ENCODE measurements around the gene U2AF1L4. TPM values are rescaled to one million over a fixed set of nuclear protein-coding genes. Genes with fewer than 3 reads are reported as not detected.

Gene U2AF1L4
- total RNA-seq, 4 donors from 2014 or later = 10.2 to 19.0 (median 17.5) TPM

GRCh38 chr19:35722461-35722860 is 22.8 kb downstream of the U2AF1L4 start:
- 80% methylated on average over 1 of the region's 14 CpGs; no CpG with 5 or more reads in 1 of the 2 donors for WGBS, 2 donors
- H3K36me3 ChIP-seq = peaks cover 53 to 81% (median 59%) of the 10 kb centered on the region in 3 donors
- no peak overlapping the region for H3K27ac ChIP-seq
- peaks cover 12 to 22% (median 12%) of the 10 kb centered on the region in 3 donors for H3K4me1 ChIP-seq
- no peak overlapping the region for H3K4me3 ChIP-seq
- intact Hi-C loops (cut with DNase I) = no loop called here
- H3K27me3 ChIP-seq = no peaks in the 10 kb centered on the region
- no peak for TF ChIP-seq CTCF (IDR thresholded peaks at IDR 0.05)
- TF ChIP-seq POLR2A (IDR thresholded peaks at IDR 0.05) = no peak
- no peak for DNase-seq
- H3K9me3 ChIP-seq = no peaks in the 10 kb centered on the region

GRCh38 chr19:35721374-35721773 is 23.8 kb downstream of the U2AF1L4 start:
- Histone ChIP-seq H3K36me3 (peaks cover 47 to 71% (median 48%) of the 10 kb centered on the region in 3 donors), H3K27ac (no peak overlapping the region)
- WGBS, 2 donors = 97 to 100% methylated on average over 7 of the region's 16 CpGs

GRCh38 chr19:35720648-35721047 is 24.6 kb downstream of the U2AF1L4 start:
- no peak for TF ChIP-seq CTCF (IDR thresholded peaks at IDR 0.05)
- no peak for TF ChIP-seq POLR2A (IDR thresholded peaks at IDR 0.05)
- 78 to 89% methylated on average over 3 to 9 of the region's 17 CpGs for WGBS, 2 donors
- Histone ChIP-seq H3K9me3 (no peaks in the 10 kb centered on the region), H3K4me1 (peaks cover 18 to 35% (median 19%) of the 10 kb centered on the region in 3 donors), H3K27me3 (no peaks in the 10 kb centered on the region), H3K4me3 (no peak overlapping the region), H3K27ac (no peak overlapping the region), H3K36me3 (peaks cover 40 to 63% (median 41%) of the 10 kb centered on the region in 3 donors)
- intact Hi-C loops (cut with DNase I) = no loop called here
- DNase-seq = no peak

More at GRCh38 chr19:35721374-35721773, 23.8 kb downstream of the U2AF1L4 start:
- no peak for DNase-seq
- no peaks in the 10 kb centered on the region for H3K9me3 ChIP-seq
- no peaks in the 10 kb centered on the region for H3K27me3 ChIP-seq
- peaks cover 12 to 28% (median 12%) of the 10 kb centered on the region in 3 donors for H3K4me1 ChIP-seq
- H3K4me3 ChIP-seq = no peak overlapping the region
- intact Hi-C loops (cut with DNase I) = no loop called here
- TF ChIP-seq POLR2A (IDR thresholded peaks at IDR 0.05) (no peak), CTCF (IDR thresholded peaks at IDR 0.05) (no peak)

- Histone ChIP-seq H3K4me1 (peaks cover 23 to 40% (median 24%) of the 10 kb centered on the region in 3 donors), H3K36me3 (peaks cover 35 to 58% (median 36%) of the 10 kb centered on the region in 3 donors), H3K9me3 (no peaks in the 10 kb centered on the region), H3K27me3 (no peaks in the 10 kb centered on the region), H3K27ac (no peak overlapping the region), H3K4me3 (no peak overlapping the region)
- TF ChIP-seq CTCF (IDR thresholded peaks at IDR 0.05) = no peak
- TF ChIP-seq POLR2A (IDR thresholded peaks at IDR 0.05) = no peak
- DNase-seq = no peak
- intact Hi-C loops (cut with DNase I) = no loop called here
- 87 to 89% methylated on average over 2 to 8 of the region's 9 CpGs for WGBS, 2 donors
These were observed 25.1 kb downstream of the U2AF1L4 start for GRCh38 chr19:35720163-35720524.

- 83 to 88% methylated on average over 13 to 19 of the region's 32 CpGs for WGBS, 2 donors
- Histone ChIP-seq H3K4me1 (peaks cover 24 to 41% (median 25%) of the 10 kb centered on the region in 3 donors), H3K36me3 (peaks cover 30 to 53% (median 30%) of the 10 kb centered on the region in 3 donors), H3K27ac (peak overlapping the region in 1 of 4 donors; percentile 96), H3K4me3 (peak overlapping the region in 2 of 4 donors; percentile 93 to 98), H3K27me3 (no peaks in the 10 kb centered on the region), H3K9me3 (no peaks in the 10 kb centered on the region)
- no peak for DNase-seq
- intact Hi-C loops (cut with DNase I) = loop anchor here (10.0 kb wide), 1 partner anchor 175 kb away; the partner anchor contains the start of gene TMEM147
- TF ChIP-seq POLR2A (IDR thresholded peaks at IDR 0.05) = no peak
- TF ChIP-seq CTCF (IDR thresholded peaks at IDR 0.05) = no peak
These were observed 25.6 kb downstream of the U2AF1L4 start for GRCh38 chr19:35719402-35720162.
